ENCODE data around the gene PLCH2.

The PLCH2 gene

DNA sequence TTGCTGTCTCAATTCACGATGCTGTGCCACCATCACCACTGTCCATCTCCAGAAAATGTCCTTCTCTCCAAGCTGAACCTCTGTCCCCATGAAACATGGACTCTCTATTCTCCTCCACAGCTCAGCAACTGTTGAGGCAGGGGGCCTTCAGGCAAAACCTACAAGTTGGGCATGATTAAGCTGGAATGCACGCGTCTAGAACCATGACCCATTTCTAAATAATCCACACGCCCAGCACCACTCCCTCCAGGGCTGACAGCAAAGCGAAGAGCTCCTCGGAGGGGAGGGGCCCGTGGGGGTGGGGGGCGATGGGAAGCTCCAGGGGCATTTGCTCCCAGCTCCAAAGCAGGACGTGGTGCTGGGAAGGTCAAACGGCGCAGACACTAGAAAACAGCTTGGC lies 57.3 kb downstream of the PLCH2 start:
- DNase-seq, result peak; percentile 93

DNA sequence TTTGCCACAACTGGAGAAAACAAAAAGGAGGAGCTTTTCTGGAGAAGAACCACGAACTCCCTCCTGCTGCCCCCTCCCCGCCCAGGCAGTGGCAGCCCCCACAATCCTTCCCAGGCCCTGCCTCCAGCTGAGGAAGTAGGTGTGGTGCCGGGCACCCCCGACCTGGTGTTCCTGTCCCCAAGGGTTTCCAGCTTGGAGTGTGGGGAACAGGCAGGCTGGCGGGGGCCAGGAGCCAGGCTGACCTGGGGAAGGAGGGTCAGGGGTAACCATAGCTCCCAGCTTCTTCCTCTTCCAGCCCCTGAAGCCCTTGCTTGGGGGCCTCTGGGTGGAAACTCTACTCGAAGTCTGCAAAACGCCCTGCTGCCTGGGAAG lies 58.2 kb downstream of the PLCH2 start:
- DNase-seq, result no peak

DNA sequence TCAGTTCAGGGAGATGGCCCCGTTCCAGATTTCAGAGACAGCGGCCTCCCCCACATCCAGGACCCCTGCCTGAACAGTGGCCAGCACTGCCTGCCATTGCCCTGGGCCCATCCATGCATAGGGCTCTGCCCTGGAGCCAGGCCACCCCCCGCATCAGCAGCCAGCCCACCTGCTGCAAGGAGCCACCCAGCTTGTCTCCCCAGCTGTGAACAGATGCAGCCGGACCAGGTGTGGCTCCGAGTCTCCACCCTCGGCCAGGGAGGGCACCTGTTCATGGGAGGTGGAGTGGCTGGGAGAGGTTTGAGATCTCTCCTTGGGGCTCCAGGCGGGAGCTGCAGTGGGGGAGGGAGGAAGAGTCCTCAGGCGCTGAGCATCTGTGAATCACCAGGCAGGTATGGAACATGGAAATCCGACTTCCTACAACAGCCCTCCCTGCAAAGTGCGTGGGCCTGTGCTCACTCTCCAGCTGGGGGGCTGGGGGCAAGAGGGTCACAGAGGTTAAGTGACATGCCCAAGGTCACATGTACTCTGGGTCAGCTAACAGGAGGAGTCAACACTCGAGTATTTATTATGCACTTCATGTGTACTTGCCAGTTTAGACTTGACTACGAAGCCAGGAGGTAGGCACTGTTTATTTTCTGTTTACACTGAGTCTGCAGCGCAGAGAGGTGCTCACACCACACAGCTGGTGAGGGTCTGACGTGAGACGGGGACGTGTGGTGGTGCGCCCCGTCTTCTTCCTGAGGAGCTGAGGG lies 58.8 kb downstream of the PLCH2 start:
- DNase-seq, result peak; percentile 69

DNA sequence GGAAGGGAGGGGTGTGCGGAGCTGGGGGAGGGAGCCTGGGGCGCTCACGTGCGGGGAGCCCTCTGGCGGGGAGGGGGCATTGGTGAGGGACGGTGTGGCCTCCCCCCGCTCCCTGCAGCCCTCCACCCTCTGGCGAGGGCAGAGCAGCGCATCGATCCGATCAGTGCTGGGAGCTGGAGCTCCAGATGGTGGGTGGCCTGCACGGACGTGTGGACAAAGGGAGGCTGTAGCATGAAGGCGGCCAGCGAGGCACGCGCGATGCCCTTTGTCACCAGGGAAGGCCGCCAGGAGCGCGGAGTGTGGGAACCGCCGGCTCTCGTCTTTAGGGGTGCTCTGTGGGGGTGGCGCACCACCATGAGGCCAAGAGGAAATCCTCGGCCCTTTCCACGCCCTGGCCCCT lies 59.4 kb downstream of the PLCH2 start:
- no peak for DNase-seq

DNA sequence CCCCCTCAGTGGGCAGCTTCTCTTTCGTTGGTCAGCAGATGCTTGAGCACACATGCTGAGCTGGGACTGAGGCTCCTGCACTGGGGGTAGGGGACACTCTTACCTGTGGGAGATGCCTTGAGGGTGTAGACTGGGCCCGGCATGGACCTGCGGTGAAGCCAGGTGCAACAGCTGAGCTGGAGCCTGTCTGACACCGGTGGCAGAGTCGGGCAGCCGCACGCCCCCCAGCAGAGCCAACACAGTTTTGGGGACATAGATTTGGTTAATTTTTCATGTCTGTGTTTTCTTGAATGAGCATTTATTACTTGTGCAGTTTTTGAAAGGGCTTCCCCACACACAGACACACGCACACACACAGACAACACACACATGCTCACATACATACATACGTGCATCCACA lies 59.9 kb downstream of the PLCH2 start:
- DNase-seq, result no peak

DNA sequence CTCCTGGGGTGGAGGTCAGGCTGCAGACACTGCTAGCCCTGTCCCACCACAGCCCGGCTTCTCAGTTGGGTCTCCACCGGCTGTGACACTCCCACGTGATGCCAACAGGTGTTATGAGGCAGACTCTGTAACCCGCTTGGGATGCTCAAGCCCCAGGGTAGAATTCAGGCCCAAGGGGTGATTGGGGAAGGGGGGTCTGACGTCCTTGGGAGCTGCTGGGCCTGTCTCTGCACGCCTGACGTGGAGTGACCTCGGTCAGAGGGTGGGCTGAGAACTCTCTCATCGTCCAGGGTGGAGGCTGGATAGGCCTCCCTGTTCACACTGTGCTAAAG lies 61.7 kb downstream of the PLCH2 start:
- DNase-seq, result no peak

DNA sequence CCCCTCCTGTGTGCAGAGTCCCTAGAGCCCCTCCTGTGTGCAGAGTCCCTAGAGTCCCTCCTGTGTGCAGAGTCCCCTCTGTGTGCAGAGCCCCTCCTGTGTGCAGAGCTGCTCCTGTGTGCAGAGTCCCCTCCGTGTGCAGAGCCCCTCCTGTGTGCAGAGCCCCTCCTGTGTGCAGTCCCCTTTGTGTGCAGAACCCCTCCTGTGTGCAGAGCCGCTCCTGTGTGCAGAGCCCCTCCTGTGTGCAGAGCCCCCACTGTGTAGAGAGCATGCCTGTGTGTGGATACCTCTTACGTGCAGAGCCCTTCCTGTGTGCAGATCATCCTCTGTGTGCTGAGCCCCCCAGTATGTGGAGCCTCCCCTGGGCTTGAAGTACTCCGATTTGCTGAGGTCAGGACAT lies 62.3 kb downstream of the PLCH2 start:
- no peak for DNase-seq

DNA sequence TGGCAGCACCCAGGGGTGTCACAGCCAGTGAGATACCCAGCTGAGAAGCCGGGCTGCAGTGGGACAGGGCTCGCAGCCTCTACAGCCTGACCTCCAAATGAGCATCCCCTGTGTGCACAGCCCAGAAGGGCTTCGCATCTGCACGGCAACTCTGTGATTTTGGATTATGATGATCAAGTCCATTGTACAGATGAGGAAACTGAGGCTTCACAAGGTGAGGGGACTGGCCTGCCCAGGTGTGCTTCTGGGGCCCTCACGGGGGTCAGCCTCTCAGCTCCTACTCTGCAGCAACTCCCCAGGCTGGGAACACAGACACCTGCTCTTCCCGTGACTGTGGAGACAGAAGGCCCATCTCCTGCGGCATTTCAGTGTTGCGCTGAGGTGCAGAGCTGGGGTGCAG lies 62.8 kb downstream of the PLCH2 start:
- no peak for DNase-seq

DNA sequence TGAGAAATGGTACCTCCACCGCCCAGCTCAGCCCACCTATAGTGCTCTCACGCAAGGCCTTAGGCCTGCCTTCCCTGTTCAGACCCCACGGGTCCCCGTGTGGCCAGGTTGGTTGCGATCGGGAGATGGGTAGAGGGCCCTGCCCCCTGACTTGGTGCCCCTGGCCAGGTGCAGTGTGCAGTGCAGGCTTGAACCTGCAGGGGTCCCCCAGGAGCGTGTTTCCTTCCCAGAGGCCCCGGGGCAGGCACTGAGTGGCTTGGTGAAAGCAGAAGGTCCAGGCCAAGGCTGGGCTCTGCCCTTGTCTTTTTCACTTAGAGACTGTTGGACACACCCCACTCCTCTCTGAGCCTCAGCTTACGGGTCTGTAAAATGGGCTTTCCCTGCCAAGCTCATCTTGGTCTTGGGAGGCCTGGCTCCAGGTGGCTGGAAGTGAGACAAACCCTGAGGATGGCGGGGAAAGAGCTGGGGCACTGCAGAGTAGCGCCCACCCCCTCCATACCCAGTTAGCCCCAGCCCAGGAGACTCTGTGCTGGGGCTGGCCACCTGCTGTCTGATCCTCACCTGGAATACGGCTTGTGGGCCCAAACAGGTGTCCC lies 63.3 kb downstream of the PLCH2 start:
- no peak for DNase-seq

DNA sequence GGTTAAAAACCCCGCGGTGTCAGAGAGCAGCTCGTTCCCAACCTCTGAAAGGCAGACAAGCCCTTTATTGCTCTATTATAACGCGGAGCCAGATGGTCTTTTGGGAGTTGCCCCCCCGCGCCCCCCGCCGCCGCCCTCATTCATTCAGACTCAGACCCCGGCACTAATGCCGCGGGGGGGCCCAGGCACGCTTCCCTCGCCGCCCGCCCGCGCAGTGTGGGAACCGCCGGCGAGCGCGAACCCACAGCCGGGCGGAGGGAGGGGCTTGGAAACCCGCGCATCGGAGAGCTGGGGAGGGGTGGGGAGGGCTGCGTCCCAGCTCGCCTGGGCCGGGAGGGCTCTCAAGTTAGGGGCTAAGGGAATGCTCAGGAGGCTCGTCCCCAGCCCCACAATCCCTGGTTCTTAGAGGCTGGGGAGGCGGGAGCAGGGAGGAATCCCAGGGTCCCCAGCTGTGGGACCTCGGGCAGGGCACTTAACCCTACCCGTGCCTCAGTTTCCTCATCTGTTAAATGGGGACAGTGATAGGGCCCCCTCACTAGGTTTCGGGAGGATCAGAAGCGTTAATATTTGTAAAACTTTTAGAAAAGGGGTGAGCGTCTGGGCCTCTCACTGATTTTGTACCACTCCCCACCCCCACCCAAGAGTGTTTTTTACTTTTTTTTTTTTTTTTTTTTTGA lies 64.9 kb downstream of the PLCH2 start:
- DNase-seq, result no peak

DNA sequence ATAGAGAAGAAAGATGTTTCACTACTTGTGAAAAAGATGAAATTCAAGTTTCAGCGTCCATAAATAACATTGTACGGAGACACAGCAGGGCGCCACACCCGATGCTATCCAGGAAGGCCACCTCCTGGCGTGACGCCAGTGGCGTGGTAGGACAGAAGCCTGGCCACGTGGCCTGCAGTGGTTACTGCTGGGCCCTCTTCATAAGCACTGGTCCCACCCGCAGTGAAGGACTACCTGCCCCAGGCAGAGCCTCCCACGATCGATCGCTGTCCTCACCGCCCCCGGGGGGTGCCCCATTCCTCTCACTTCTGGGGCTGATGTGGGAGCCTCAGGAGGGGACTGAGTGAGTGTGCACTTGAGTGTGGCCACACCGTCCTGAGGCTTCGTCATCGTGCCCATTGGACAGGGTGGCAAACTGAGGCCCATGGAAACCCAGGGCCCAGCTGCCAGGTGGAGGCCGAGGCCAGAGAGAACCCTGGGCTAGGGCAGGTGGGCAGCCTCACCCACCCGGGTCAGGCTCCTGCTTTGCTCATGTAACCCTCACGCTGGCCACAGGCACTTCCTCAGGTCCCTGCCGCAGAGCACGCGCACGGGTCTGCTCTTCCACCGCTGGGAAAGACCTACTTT lies 65.6 kb downstream of the PLCH2 start:
- DNase-seq, result peak; percentile 50

DNA sequence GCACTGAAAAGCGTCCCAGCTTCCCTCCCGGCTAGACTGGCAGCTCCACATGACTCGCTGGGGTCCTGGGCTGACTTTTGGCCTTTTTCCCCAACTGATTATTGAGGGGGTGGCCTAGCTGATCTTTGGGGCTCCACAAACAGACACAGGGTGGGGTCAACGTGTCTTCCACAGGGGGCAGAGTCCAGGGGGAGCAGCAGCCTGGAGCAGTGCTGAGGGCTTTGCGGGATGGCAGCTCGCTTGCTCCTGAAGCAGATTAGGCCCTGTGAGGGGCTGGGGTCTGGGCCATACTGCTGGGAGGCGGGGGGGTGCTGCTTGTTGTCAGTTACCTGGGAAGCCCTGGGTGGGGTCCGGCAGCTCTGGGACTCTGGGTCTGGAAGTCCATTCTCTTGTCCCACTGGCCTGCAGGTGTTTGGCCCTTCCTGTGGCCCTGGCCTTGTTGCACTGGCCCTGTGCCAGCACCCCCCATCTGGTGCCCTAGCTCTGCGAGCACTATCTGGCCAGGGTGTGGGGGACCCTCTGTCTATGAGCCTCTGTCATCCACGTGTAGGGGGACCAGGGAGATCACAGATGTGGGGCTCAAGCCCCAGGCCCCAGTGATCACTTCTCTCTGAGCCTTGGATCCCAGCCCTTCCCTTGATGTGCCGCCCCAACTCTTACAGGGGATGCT lies 66.3 kb downstream of the PLCH2 start:
- DNase-seq, result no peak

DNA sequence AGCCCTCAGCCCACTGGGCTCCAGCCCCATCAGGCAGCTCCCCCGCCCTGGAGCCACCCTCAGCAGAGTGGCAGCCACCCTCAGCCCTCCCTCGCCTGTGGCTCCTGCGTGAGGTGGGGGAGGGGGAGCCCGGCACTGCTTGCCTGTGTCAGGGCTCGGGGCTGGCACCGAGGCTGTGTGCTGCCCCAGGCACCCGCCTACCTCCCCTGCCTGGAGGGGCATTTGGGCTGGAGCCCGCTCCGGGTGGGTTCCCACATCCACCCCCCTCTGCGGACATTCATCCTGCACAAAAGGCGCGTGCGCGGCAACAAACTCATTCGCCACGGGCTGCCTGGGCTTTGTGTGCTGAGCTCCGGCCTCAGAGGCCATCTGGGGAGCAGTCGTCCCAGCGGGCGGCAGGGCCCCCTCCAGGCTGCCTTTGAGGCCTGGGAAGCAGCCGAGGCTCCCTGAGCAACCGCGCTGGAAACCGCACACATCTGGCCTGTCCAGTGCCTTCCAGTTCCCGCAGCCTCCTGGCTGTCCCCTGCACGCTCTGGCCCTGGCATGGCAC lies 67.5 kb downstream of the PLCH2 start:
- peak; percentile 45 for DNase-seq

DNA sequence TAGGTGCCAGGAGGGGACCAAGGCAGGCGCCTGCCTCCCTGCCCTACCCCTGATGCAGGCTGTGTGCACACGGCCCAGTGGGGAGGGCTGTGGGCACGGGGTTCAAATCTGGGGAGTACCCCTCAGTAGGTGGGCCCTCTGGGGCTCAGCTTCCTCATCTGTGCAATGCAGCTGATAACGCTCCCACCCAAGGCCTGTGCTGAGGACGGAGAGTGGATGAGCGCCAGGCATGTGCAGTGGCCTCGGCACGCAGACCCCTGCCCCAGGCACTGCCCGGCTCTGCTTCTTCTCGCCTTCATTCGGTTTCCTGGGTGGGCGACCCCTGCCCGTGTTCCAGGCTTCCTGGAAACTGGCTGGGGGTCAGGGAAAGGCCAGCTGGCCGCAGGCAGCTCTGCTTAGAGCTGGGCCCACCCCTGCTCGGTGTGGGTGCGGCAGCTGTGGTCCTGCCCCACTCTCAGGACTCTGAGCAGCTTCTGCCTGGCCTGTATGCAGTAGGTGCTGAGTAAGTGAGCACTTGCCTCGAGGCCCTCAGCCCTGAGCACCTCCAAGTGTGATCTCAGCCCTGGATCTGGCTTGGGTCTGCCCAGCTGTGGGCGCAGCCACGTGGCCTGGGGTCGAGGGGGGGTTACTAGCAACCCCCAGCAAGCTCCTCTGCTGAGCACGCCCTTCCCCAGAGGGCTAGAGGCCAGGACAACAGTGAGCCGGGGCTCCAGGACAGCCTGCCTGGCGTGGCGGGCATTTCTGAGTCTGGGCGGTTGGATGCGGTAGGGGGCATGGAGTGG lies 68.2 kb downstream of the PLCH2 start:
- DNase-seq, result no peak

DNA sequence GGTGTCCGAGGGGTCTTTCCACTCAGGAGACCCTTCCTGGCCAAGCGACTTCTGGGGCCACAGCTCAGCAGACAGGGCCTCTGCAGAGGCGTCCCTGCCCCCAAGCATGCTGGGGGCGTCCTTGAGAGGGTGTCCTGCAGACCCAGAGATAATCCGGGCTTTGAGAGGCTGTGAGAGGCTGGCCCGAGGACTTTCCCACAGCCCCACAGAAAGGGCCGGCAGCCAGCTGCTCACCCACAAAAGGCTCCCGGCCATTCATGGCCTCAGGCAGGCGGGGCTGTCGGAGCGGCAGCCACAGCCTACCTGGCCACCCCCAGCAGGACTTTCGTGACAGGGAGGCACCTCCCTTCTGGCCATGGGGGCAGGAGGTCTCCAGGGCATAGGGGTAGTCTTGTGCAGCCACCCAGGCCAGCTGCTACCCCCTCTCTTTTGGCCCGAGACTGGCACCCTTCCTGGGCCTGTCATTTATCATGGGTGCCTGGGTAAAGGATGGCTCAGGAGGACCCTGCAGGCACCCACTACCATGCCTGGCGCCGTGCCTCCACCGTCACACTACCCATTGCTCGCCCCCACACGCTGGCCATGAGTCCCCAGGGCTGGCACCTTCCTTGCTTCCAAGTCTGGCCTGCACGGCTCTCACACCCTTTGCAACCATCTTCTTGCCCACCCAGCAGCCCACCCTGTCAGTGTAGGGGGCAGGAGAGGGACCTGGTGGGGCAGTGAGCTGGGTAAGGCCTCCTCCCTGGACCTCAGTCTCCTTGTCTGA lies 69.0 kb downstream of the PLCH2 start:
- no peak for DNase-seq

DNA sequence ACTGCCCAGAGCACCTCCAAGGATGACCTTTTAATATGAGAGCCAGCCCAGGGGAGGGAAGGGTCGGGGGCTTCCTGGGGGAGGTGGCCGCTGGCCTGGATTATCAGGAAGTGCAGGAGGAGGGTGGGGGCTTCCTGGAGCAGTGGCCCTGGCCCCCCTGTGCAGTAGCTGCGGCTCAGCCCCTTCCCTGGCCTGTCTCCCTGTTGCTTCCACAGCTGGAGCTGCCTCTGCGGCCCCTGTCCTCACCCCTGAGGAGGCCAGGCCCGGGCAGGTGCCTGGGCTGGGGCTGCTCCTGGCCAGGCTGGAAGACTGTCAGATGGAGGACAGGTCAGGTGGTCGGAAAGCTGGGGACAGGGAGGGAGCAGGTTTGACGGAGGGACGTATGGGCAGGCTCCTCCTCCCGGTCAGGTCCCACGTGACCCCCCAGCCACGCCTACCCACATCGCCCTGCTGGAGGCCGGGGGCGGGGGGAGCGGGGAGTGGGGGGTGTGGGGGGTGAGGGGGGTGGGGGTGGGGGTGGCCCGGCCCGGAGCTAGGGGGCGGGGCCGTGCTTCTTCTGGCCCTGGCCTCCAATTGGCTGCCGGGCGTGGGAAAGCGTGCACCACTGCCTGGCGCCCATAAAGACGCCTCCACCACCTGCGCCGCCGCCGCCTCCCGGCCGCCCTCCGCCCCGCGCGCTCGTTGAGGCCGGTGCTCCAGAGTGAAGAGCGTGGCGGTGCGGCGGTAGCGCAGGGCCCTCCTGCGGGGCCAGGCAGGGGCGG lies 69.8 kb downstream of the PLCH2 start:
- peak; percentile 82 for DNase-seq

DNA sequence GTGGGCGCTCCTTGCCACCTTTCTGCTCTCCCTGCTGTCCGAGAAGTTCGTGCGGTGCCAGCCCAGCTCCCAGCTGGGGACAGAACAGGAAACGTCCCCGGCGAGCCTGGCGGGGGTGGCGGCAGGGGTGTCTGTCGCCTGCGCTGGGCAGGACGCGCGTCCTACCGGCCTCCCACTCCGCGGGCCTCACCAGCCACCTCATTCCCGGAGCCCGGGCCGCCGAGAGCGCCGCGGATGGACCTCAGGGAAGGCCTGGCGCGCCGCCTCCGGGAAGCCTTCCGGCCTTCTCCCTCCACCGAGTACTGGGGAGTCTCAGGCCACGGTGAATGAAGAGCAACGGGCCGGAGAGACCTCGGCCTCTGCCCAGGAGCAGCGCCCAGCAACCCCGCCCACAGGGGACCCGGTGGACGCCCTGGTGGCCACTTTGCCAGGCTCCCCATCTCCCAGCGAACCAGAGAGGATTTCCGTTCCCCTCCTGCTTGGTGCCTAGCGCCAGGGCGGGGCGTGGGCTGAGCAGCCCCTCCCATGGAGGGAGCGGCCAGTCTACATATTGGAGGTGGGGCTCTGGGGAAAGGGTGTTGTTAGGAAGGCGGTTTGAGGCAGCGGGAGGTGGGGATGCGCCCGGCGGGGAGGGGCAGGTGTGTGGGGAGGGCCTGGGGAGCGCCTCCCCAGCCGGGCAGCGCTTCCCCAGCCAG lies 70.6 kb downstream of the PLCH2 start:
- peak; percentile 88 for DNase-seq

DNA sequence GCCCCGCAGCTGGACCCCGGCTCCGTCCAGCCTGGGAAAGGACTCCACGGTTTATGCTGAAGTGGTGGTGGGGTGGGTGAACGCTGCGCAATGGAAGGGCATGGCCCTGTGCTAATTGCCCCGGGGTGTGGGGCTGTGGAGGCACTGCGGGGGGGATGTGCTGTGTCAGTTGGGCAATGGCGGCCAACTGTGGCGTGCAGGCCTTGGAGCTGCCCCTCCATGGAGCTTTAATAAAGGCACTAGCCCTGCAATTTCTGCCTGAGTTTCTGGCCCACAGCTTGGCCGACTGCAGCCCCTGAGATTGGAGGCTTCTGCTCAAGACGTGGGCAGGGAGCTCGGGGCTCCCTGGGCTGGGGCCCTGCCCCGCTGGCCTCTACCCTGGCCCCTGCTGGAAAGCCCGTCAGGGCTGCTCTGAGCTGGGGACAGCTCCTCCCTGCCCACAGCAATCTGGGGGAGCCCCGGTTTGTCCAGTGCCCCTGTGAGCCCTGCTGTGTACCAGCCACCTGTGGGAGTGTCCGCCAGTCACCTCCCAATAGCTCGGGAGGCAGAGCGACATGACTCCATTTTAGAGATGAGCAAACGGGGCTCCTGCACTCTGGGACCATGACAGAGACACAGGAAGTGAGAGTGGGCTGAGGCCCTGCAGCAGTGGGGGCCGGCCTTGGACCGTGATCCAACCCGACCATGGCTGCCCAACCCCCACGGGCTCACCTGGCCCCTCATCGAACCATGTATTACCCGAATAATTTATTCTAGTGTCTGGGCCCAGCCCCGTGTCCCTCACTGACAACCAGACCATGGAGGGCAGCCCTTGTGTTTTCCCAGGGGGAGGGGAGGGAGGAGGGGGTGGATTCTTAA lies 71.3 kb downstream of the PLCH2 start:
- no peak for DNase-seq

DNA sequence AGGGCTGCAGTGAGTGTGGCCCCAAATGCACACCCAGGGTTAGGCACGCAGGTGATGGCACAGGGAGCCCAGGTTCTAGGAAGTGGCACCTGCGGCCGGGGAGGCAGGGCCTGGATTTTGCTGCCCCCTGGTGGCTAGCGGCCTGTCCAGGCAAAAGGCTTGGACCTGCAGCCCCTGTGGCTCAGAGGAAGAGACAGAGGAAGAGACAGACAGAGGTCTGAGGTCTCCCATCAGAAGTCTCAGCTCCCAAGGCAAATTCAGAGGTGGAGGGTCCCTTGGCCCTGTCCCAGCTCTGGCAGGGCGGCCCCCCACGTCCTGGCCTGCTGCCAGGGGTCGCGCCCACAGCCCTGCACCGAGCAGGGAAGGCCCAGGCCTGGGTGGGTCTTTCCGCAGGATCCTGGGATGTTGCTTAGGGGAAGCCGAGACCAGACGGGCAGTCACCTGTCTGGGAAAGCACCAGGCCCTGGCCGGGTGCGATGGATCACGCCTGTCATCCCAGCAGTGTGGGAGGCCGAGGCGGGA lies 72.0 kb downstream of the PLCH2 start:
- DNase-seq, result peak; percentile 62

Data from fibroblast of skin of back (primary cell).